ENCODE results near the gene PIGW.

Gene PIGW

GRCh38 chr17:36534840-36535668 is at the start of gene PIGW, which contains the start of gene MYO19:
TSS of gene PIGW (plus strand) at chr17:36534987. CDS start at chr17:36537102, 2,115 bp downstream.
TSS of gene MYO19 (minus strand) at chr17:36534868. CDS start at chr17:36532538, 2,330 bp downstream.
- in situ Hi-C loops (cut with MboI; ENCODE audit: low sequenced_read_pairs) = no loop called here

- in situ Hi-C loops (cut with MboI; ENCODE audit: low sequenced_read_pairs) = loop anchor here (10.0 to 25.0 kb wide), 2 partner anchors 323 to 510 kb away; no protein-coding TSS in a partner anchor
Measured at GRCh38 chr17:36485027-36485426, 49.8 kb upstream of the PIGW start.

GRCh38 chr17:36485805-36486203 is 49.0 kb upstream of the PIGW start:
- in situ Hi-C loops (cut with MboI; ENCODE audit: low sequenced_read_pairs) = loop anchor here (10.0 to 25.0 kb wide), 2 partner anchors 324 to 511 kb away; no protein-coding TSS in a partner anchor

- in situ Hi-C loops (cut with MboI; ENCODE audit: low sequenced_read_pairs) = loop anchor here (10.0 to 25.0 kb wide), 2 partner anchors 324 to 512 kb away; no protein-coding TSS in a partner anchor
Measured at GRCh38 chr17:36486204-36487194, 48.3 kb upstream of the PIGW start, which contains the start of gene ZNHIT3. TSS of gene ZNHIT3 (plus strand) at chr17:36486681. CDS start at chr17:36486700, 19 bp downstream.

GRCh38 chr17:36493956-36494355 is 40.8 kb upstream of the PIGW start:
- in situ Hi-C loops (cut with MboI; ENCODE audit: low sequenced_read_pairs) = loop anchor here (25.0 kb wide), 1 partner anchor 332 kb away; no protein-coding TSS in a partner anchor

- in situ Hi-C loops (cut with MboI; ENCODE audit: low sequenced_read_pairs) = loop anchor here (25.0 kb wide), 1 partner anchor 332 kb away; no protein-coding TSS in a partner anchor
Measured at GRCh38 chr17:36494674-36495073, 40.1 kb upstream of the PIGW start.

- in situ Hi-C loops (cut with MboI; ENCODE audit: low sequenced_read_pairs) = loop anchor here (25.0 kb wide), 1 partner anchor 333 kb away; no protein-coding TSS in a partner anchor
Measured at GRCh38 chr17:36495076-36495578, 39.7 kb upstream of the PIGW start.

- in situ Hi-C loops (cut with MboI; ENCODE audit: low sequenced_read_pairs) = loop anchor here (25.0 kb wide), 1 partner anchor 334 kb away; no protein-coding TSS in a partner anchor
Measured at GRCh38 chr17:36496018-36496789, 38.6 kb upstream of the PIGW start.

- in situ Hi-C loops (cut with MboI; ENCODE audit: low sequenced_read_pairs) = loop anchor here (25.0 kb wide), 1 partner anchor 336 kb away; no protein-coding TSS in a partner anchor
Measured at GRCh38 chr17:36498155-36498554, 36.6 kb upstream of the PIGW start.

GRCh38 chr17:36498560-36499300 is 36.1 kb upstream of the PIGW start:
- in situ Hi-C loops (cut with MboI; ENCODE audit: low sequenced_read_pairs) = loop anchor here (25.0 kb wide), 1 partner anchor 336 kb away; no protein-coding TSS in a partner anchor

GRCh38 chr17:36500745-36501225 is 34.0 kb upstream of the PIGW start:
- in situ Hi-C loops (cut with MboI; ENCODE audit: low sequenced_read_pairs) = no loop called here

GRCh38 chr17:36501351-36501750 is 33.4 kb upstream of the PIGW start:
- in situ Hi-C loops (cut with MboI; ENCODE audit: low sequenced_read_pairs) = no loop called here

GRCh38 chr17:36501963-36502362 is 32.8 kb upstream of the PIGW start:
- in situ Hi-C loops (cut with MboI; ENCODE audit: low sequenced_read_pairs) = no loop called here

GRCh38 chr17:36503456-36504155 is 31.2 kb upstream of the PIGW start:
- in situ Hi-C loops (cut with MboI; ENCODE audit: low sequenced_read_pairs) = no loop called here

GRCh38 chr17:36504156-36504545 is 30.6 kb upstream of the PIGW start:
- in situ Hi-C loops (cut with MboI; ENCODE audit: low sequenced_read_pairs) = no loop called here

- in situ Hi-C loops (cut with MboI; ENCODE audit: low sequenced_read_pairs) = no loop called here
Measured at GRCh38 chr17:36505171-36505570, 29.6 kb upstream of the PIGW start.

GRCh38 chr17:36506249-36506826 is 28.4 kb upstream of the PIGW start:
- in situ Hi-C loops (cut with MboI; ENCODE audit: low sequenced_read_pairs) = no loop called here

- in situ Hi-C loops (cut with MboI; ENCODE audit: low sequenced_read_pairs) = no loop called here
Measured at GRCh38 chr17:36506831-36507230, 28.0 kb upstream of the PIGW start.
